WTC11 (cell line): Measurements from ENCODE around the gene COL25A1.

Experiments used
- CREB1 ChIP-seq: sonication (generic); formaldehyde crosslinking; IDR thresholded peaks from 2 replicates; pipeline ENCODE4 v1.8.0; 2023; ENCODE audit warnings: mild to moderate bottlenecking, missing genetic modification reagents
- ELF4 ChIP-seq: sonication (generic); formaldehyde crosslinking; IDR thresholded peaks from 2 replicates; pipeline ENCODE4 v1.8.1; 2022; ENCODE audit warnings: low read depth, mild to moderate bottlenecking, moderate library complexity, missing genetic modification reagents
- ESRRA ChIP-seq: sonication (generic); formaldehyde crosslinking; IDR thresholded peaks from 2 replicates; pipeline ENCODE4 v1.8.1; 2022; ENCODE audit warnings: mild to moderate bottlenecking, missing genetic modification reagents, borderline replicate concordance
- FOXJ3 ChIP-seq: sonication (generic); formaldehyde crosslinking; IDR thresholded peaks from 2 replicates; pipeline ENCODE4 v1.9.0; 2021; ENCODE audit warnings: missing genetic modification reagents, mild to moderate bottlenecking, borderline replicate concordance
- GABPB1 ChIP-seq: sonication (generic); formaldehyde crosslinking; IDR thresholded peaks from 2 replicates; pipeline ENCODE4 v1.8.1; 2023; ENCODE audit warnings: mild to moderate bottlenecking, missing genetic modification reagents
- HMGXB4 ChIP-seq: sonication (generic); formaldehyde crosslinking; IDR thresholded peaks from 2 replicates; pipeline ENCODE4 v1.8.1; 2023; ENCODE audit warnings: mild to moderate bottlenecking, moderate library complexity, missing genetic modification reagents
- MAX ChIP-seq: sonication (generic); formaldehyde crosslinking; IDR thresholded peaks from 2 replicates; pipeline ENCODE4 v1.8.0; 2022; ENCODE audit warnings: mild to moderate bottlenecking, missing genetic modification reagents
- TP53 ChIP-seq: sonication (generic); formaldehyde crosslinking; IDR thresholded peaks from 2 replicates; pipeline ENCODE4 v1.8.1; 2023; ENCODE audit warnings: mild to moderate bottlenecking, missing genetic modification reagents
- ZNF121 ChIP-seq: sonication (generic); formaldehyde crosslinking; IDR thresholded peaks from 2 replicates; pipeline ENCODE4 v1.8.0; 2023; ENCODE audit warnings: missing genetic modification reagents
- ZNF138 ChIP-seq: sonication (generic); formaldehyde crosslinking; conservative IDR thresholded peaks from 2 replicates; pipeline ENCODE4 v1.8.1; 2022; ENCODE audit warnings: mild to moderate bottlenecking, moderate library complexity, missing genetic modification reagents
- TF ChIP-seq, protein P1 (sequence below): fragments of 200-600 bp; IDR thresholded peaks from 2 replicates; pipeline ENCODE4 v1.8.0; 2022; ENCODE audit warnings: antibody characterized with exemption
- TF ChIP-seq, protein P2 (sequence below): sonication (generic); formaldehyde crosslinking; IDR thresholded peaks from 2 replicates; pipeline ENCODE4 v1.8.1; 2023; ENCODE audit warnings: mild to moderate bottlenecking, missing genetic modification reagents
- TF ChIP-seq, protein P3 (sequence below): sonication (generic); formaldehyde crosslinking; conservative IDR thresholded peaks from 2 replicates; pipeline ENCODE4 v1.8.1; 2022; ENCODE audit warnings: mild to moderate bottlenecking, missing genetic modification reagents

- TF ChIP-seq, protein P1, sequence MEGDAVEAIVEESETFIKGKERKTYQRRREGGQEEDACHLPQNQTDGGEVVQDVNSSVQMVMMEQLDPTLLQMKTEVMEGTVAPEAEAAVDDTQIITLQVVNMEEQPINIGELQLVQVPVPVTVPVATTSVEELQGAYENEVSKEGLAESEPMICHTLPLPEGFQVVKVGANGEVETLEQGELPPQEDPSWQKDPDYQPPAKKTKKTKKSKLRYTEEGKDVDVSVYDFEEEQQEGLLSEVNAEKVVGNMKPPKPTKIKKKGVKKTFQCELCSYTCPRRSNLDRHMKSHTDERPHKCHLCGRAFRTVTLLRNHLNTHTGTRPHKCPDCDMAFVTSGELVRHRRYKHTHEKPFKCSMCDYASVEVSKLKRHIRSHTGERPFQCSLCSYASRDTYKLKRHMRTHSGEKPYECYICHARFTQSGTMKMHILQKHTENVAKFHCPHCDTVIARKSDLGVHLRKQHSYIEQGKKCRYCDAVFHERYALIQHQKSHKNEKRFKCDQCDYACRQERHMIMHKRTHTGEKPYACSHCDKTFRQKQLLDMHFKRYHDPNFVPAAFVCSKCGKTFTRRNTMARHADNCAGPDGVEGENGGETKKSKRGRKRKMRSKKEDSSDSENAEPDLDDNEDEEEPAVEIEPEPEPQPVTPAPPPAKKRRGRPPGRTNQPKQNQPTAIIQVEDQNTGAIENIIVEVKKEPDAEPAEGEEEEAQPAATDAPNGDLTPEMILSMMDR, result no peak
- TF ChIP-seq CREB1 (CRISPR knock-in tag) (no peak), ZNF138 (CRISPR knock-in tag) (no peak), HMGXB4 (CRISPR knock-in tag) (no peak), FOXJ3 (CRISPR knock-in tag) (no peak), ZNF121 (CRISPR knock-in tag) (no peak), TP53 (CRISPR knock-in tag) (no peak), MAX (CRISPR knock-in tag) (no peak), GABPB1 (CRISPR knock-in tag) (no peak), ELF4 (CRISPR knock-in tag) (no peak), ESRRA (CRISPR knock-in tag) (no peak)
- TF ChIP-seq, protein P2, sequence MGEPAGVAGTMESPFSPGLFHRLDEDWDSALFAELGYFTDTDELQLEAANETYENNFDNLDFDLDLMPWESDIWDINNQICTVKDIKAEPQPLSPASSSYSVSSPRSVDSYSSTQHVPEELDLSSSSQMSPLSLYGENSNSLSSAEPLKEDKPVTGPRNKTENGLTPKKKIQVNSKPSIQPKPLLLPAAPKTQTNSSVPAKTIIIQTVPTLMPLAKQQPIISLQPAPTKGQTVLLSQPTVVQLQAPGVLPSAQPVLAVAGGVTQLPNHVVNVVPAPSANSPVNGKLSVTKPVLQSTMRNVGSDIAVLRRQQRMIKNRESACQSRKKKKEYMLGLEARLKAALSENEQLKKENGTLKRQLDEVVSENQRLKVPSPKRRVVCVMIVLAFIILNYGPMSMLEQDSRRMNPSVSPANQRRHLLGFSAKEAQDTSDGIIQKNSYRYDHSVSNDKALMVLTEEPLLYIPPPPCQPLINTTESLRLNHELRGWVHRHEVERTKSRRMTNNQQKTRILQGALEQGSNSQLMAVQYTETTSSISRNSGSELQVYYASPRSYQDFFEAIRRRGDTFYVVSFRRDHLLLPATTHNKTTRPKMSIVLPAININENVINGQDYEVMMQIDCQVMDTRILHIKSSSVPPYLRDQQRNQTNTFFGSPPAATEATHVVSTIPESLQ (CRISPR knock-in tag), result no peak
- TF ChIP-seq, protein P3, sequence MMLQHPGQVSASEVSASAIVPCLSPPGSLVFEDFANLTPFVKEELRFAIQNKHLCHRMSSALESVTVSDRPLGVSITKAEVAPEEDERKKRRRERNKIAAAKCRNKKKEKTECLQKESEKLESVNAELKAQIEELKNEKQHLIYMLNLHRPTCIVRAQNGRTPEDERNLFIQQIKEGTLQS (CRISPR knock-in tag), result no peak
Observed at GRCh38 chr4:109315341-109315740, 12.9 kb upstream of the COL25A1 start.
